Measurements from ENCODE around the gene MROH2B.

The MROH2B gene

DNA sequence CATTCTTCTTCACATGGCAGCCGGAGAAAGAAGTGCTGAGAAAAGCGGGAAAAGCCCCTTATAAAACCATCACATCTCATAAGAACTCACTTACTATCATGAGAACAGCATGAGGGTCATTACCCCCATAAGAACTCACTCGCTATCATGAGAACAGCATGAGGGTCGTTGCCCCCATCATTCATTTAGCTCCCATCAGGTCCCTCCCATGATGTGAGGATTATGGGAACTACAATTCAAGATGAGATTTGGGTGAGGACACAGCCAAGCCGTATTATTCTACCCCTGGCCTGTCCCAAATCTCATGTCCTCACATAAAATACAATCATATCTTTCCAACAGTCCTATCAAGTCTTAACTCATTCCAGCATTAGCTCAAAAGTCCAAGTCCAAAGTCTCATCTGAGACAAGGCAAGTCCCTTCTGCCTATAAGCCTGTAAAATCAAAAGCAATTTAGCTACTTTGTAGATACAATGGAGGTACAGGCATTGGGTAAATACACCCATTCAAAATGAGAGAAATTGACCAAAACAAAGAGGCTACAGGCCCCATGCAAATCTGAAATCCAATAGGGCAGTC is 79.1 kb downstream of the MROH2B start:
- Histone ChIP-seq H3K27ac (ENCODE audit: low read length) (no peak overlapping the region), H3K27me3 (ENCODE audit: control insufficient read depth, insufficient read depth, low read length) (no peaks in the 10 kb centered on the region), H3K4me1 (ENCODE audit: control insufficient read depth, insufficient read depth, low read length) (no peaks in the 10 kb centered on the region), H3K4me3 (ENCODE audit: low read length) (no peak overlapping the region), H3K36me3 (ENCODE audit: control insufficient read depth, insufficient read depth, low read length) (no peaks in the 10 kb centered on the region), H3K9me3 (ENCODE audit: control insufficient read depth, insufficient read depth, low read length) (no peaks in the 10 kb centered on the region)
- no peak for DNase-seq (ENCODE audit: low read depth, low spot score)
- WGBS (ENCODE audit: insufficient coverage, insufficient read length), result no CpG with 5 or more reads among the region's 5 CpGs

- Histone ChIP-seq H3K4me3 (ENCODE audit: low read length) (no peak overlapping the region), H3K36me3 (ENCODE audit: control insufficient read depth, insufficient read depth, low read length) (no peaks in the 10 kb centered on the region), H3K27me3 (ENCODE audit: control insufficient read depth, insufficient read depth, low read length) (no peaks in the 10 kb centered on the region), H3K27ac (ENCODE audit: low read length) (no peak overlapping the region), H3K9me3 (ENCODE audit: control insufficient read depth, insufficient read depth, low read length) (no peaks in the 10 kb centered on the region), H3K4me1 (ENCODE audit: control insufficient read depth, insufficient read depth, low read length) (no peaks in the 10 kb centered on the region)
- no peak for DNase-seq (ENCODE audit: low read depth, low spot score)
- WGBS (ENCODE audit: insufficient coverage, insufficient read length), result no CpG with 5 or more reads among the region's 2 CpGs
Measured at GRCh38 chr5:40991168-40991980, 79.8 kb downstream of the MROH2B start.

- Histone ChIP-seq H3K4me3 (ENCODE audit: low read length) (no peak overlapping the region), H3K27me3 (ENCODE audit: control insufficient read depth, insufficient read depth, low read length) (no peaks in the 10 kb centered on the region), H3K36me3 (ENCODE audit: control insufficient read depth, insufficient read depth, low read length) (no peaks in the 10 kb centered on the region), H3K27ac (ENCODE audit: low read length) (no peak overlapping the region), H3K9me3 (ENCODE audit: control insufficient read depth, insufficient read depth, low read length) (no peaks in the 10 kb centered on the region), H3K4me1 (ENCODE audit: control insufficient read depth, insufficient read depth, low read length) (no peaks in the 10 kb centered on the region)
- WGBS (ENCODE audit: insufficient coverage, insufficient read length), result no CpG with 5 or more reads among the region's 8 CpGs
- DNase-seq (ENCODE audit: low read depth, low spot score), result no peak
Measured at GRCh38 chr5:40988746-40989510, 82.2 kb downstream of the MROH2B start.

- H3K9me3 ChIP-seq (ENCODE audit: control insufficient read depth, insufficient read depth, low read length), result no peaks in the 10 kb centered on the region
- no peaks in the 10 kb centered on the region for H3K36me3 ChIP-seq (ENCODE audit: control insufficient read depth, insufficient read depth, low read length)
- no peaks in the 10 kb centered on the region for H3K4me1 ChIP-seq (ENCODE audit: control insufficient read depth, insufficient read depth, low read length)
- H3K27me3 ChIP-seq (ENCODE audit: control insufficient read depth, insufficient read depth, low read length), result no peaks in the 10 kb centered on the region
- H3K4me3 ChIP-seq (ENCODE audit: low read length), result no peak overlapping the region
- no peak overlapping the region for H3K27ac ChIP-seq (ENCODE audit: low read length)
- no peak for DNase-seq (ENCODE audit: low read depth, low spot score)
Measured at GRCh38 chr5:40987349-40987748, 83.8 kb downstream of the MROH2B start.

DNA sequence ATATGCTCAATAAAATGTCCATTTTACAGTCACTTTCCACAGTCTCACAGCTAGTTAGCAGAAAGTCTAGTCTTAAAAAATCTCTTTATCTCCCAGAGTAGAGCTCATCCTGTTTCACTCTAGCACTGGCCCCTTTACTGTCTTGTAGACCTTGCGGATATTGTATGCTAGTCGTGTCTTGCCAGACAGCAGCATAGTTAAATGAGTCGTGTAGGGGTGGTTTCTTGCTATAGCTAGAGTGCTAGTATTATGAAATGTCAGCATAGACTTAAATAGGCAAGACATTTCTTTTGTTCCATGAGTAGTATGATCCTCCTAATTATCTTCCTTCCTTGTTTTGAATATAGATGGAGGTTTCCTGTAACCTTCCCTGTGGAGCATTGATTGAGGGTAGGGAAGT is 84.5 kb downstream of the MROH2B start:
- H3K27ac ChIP-seq (ENCODE audit: low read length), result no peak overlapping the region
- no peak overlapping the region for H3K4me3 ChIP-seq (ENCODE audit: low read length)
- no peaks in the 10 kb centered on the region for H3K9me3 ChIP-seq (ENCODE audit: control insufficient read depth, insufficient read depth, low read length)
- H3K27me3 ChIP-seq (ENCODE audit: control insufficient read depth, insufficient read depth, low read length), result no peaks in the 10 kb centered on the region
- no peaks in the 10 kb centered on the region for H3K36me3 ChIP-seq (ENCODE audit: control insufficient read depth, insufficient read depth, low read length)
- no peaks in the 10 kb centered on the region for H3K4me1 ChIP-seq (ENCODE audit: control insufficient read depth, insufficient read depth, low read length)
- DNase-seq (ENCODE audit: low read depth, low spot score), result no peak
- no CpG with 5 or more reads among the region's 3 CpGs for WGBS (ENCODE audit: insufficient coverage, insufficient read length)

GRCh38 chr5:40985501-40985900 is 85.6 kb downstream of the MROH2B start:
- Histone ChIP-seq H3K9me3 (ENCODE audit: control insufficient read depth, insufficient read depth, low read length) (no peaks in the 10 kb centered on the region), H3K4me1 (ENCODE audit: control insufficient read depth, insufficient read depth, low read length) (no peaks in the 10 kb centered on the region), H3K36me3 (ENCODE audit: control insufficient read depth, insufficient read depth, low read length) (no peaks in the 10 kb centered on the region), H3K27ac (ENCODE audit: low read length) (no peak overlapping the region), H3K27me3 (ENCODE audit: control insufficient read depth, insufficient read depth, low read length) (no peaks in the 10 kb centered on the region), H3K4me3 (ENCODE audit: low read length) (no peak overlapping the region)
- DNase-seq (ENCODE audit: low read depth, low spot score), result no peak
- WGBS (ENCODE audit: insufficient coverage, insufficient read length), result no CpG with 5 or more reads among the region's 4 CpGs

- no peaks in the 10 kb centered on the region for H3K27me3 ChIP-seq (ENCODE audit: control insufficient read depth, insufficient read depth, low read length)
- no peaks in the 10 kb centered on the region for H3K36me3 ChIP-seq (ENCODE audit: control insufficient read depth, insufficient read depth, low read length)
- H3K9me3 ChIP-seq (ENCODE audit: control insufficient read depth, insufficient read depth, low read length), result no peaks in the 10 kb centered on the region
- WGBS (ENCODE audit: insufficient coverage, insufficient read length), result no CpG with 5 or more reads among the region's 3 CpGs
- H3K4me1 ChIP-seq (ENCODE audit: control insufficient read depth, insufficient read depth, low read length), result no peaks in the 10 kb centered on the region
- no peak for DNase-seq (ENCODE audit: low read depth, low spot score)
- H3K27ac ChIP-seq (ENCODE audit: low read length), result no peak overlapping the region
- H3K4me3 ChIP-seq (ENCODE audit: low read length), result no peak overlapping the region
Measured at GRCh38 chr5:40984884-40985283, 86.3 kb downstream of the MROH2B start.

DNA sequence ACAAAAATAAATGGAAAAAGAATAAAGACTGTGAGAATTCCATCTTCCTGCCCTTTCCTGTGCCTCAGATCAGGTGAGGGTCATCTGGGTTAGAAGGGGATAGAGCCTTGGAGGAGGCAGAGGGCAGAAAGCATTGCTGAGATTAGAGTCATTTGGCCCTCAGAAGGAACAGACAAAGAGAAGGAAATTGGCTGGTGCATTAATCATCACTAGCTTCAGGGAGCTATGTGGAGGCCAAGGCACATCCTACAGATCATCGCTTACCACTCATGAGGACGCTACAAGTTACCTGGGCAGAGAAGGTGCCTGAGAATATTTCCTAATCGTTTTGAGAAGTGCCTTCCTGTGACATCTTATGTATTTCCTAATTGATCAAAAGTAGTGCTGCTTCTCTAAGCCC is 87.4 kb downstream of the MROH2B start:
- Histone ChIP-seq H3K27me3 (ENCODE audit: control insufficient read depth, insufficient read depth, low read length) (no peaks in the 10 kb centered on the region), H3K36me3 (ENCODE audit: control insufficient read depth, insufficient read depth, low read length) (no peaks in the 10 kb centered on the region), H3K4me3 (ENCODE audit: low read length) (no peak overlapping the region), H3K27ac (ENCODE audit: low read length) (no peak overlapping the region), H3K4me1 (ENCODE audit: control insufficient read depth, insufficient read depth, low read length) (no peaks in the 10 kb centered on the region), H3K9me3 (ENCODE audit: control insufficient read depth, insufficient read depth, low read length) (no peaks in the 10 kb centered on the region)
- no CpG with 5 or more reads among the region's 3 CpGs for WGBS (ENCODE audit: insufficient coverage, insufficient read length)
- no peak for DNase-seq (ENCODE audit: low read depth, low spot score)

DNA sequence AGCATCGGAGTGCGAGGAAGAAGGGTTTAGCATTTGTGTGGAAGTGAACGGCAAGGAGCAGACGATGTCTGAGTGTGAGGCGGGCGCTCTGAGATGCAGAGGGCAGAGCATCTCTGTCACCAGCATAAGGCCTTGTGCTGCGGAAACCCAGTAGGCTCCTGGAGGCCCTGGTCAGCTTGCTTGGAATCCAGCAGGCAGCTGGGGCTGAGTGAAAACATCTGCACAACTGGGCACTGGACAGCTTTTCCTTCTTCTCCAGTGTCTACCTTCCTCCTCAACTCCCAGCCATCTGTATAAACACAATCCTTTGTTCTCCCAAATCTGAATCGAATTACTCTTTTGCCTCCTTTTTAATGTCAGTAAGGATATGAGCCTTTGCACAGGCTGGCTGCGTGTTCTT is 89.7 kb downstream of the MROH2B start:
- H3K27ac ChIP-seq (ENCODE audit: low read length), result no peak overlapping the region
- H3K4me1 ChIP-seq (ENCODE audit: control insufficient read depth, insufficient read depth, low read length), result no peaks in the 10 kb centered on the region
- WGBS (ENCODE audit: insufficient coverage, insufficient read length), result no CpG with 5 or more reads among the region's 9 CpGs
- no peaks in the 10 kb centered on the region for H3K36me3 ChIP-seq (ENCODE audit: control insufficient read depth, insufficient read depth, low read length)
- no peak overlapping the region for H3K4me3 ChIP-seq (ENCODE audit: low read length)
- H3K9me3 ChIP-seq (ENCODE audit: control insufficient read depth, insufficient read depth, low read length), result no peaks in the 10 kb centered on the region
- no peak for DNase-seq (ENCODE audit: low read depth, low spot score)
- no peaks in the 10 kb centered on the region for H3K27me3 ChIP-seq (ENCODE audit: control insufficient read depth, insufficient read depth, low read length)

GRCh38 chr5:40976836-40977235 is 94.3 kb downstream of the MROH2B start:
- no peak for DNase-seq (ENCODE audit: low read depth, low spot score)
- Histone ChIP-seq H3K4me3 (ENCODE audit: low read length) (no peak overlapping the region), H3K4me1 (ENCODE audit: control insufficient read depth, insufficient read depth, low read length) (no peaks in the 10 kb centered on the region), H3K9me3 (ENCODE audit: control insufficient read depth, insufficient read depth, low read length) (no peaks in the 10 kb centered on the region), H3K27ac (ENCODE audit: low read length) (no peak overlapping the region), H3K36me3 (ENCODE audit: control insufficient read depth, insufficient read depth, low read length) (no peaks in the 10 kb centered on the region), H3K27me3 (ENCODE audit: control insufficient read depth, insufficient read depth, low read length) (no peaks in the 10 kb centered on the region)
- WGBS (ENCODE audit: insufficient coverage, insufficient read length), result no CpG with 5 or more reads among the region's 3 CpGs
